ENCODE measurements around the gene CBX3.
"Not testable (repeated sequence)": the region's sequence is repeated elsewhere in the genome, so short reads cannot be mapped to it uniquely, and the experiment has no call there.

Gene CBX3

DNA sequence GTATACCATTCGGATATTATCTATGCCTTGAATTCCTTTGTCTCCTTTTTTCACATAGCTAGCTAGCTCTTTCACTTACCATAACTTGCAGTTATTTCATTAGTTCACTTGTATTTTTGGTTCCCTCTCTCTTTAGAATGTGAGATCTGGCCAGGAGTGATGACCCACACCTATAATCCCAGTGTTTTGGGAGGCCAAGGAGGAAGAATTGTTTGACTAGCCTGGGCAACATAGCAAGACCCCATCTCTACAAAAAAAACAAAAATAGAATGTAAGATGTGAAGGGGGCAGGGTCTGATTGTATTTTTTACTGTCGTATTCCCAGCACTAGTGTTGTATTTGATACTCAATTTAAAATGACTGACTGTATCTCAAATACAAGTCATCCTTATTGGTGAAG, 29.9 kb upstream of the CBX3 start:
- no peak for DNase-seq

GRCh38 chr7:26172048-26172447, 29.5 kb upstream of the CBX3 start:
- DNase-seq, result no peak

DNA sequence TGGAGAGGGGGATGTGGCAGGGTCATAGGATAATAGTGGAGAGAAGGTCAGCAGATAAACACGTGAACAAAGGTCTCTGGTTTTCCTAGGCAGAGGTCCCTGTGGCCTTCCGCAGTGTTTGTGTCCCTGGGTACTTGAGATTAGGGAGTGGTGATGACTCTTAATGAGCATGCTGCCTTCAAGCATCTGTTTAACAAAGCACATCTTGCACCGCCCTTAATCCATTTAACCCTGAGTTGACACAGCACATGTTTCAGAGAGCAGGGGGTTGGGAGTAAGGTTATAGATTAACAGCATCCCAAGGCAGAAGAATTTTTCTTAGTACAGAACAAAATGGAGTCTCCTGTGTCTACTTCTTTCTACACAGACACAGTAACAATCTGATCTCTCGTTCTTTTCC, 25.6 kb upstream of the CBX3 start:
- DNase-seq, result not testable (repeated sequence)

- not testable (repeated sequence) for DNase-seq
These were observed 24.8 kb upstream of the CBX3 start for GRCh38 chr7:26176696-26177095.

- not testable (repeated sequence) for DNase-seq
These were observed 24.3 kb upstream of the CBX3 start for GRCh38 chr7:26177269-26177668.

- DNase-seq, result no peak
These were observed 23.1 kb upstream of the CBX3 start for GRCh38 chr7:26178272-26178960.

GRCh38 chr7:26179422-26179821, 22.1 kb upstream of the CBX3 start:
- DNase-seq, result no peak

- no peak for DNase-seq
These were observed 21.6 kb upstream of the CBX3 start for GRCh38 chr7:26179826-26180497.

GRCh38 chr7:26180792-26181198, 20.8 kb upstream of the CBX3 start:
- no peak for DNase-seq

- DNase-seq, result no peak
These were observed 19.9 kb upstream of the CBX3 start for GRCh38 chr7:26181474-26182227.

- no peak for DNase-seq
These were observed 19.3 kb upstream of the CBX3 start for GRCh38 chr7:26182283-26182682.

DNA sequence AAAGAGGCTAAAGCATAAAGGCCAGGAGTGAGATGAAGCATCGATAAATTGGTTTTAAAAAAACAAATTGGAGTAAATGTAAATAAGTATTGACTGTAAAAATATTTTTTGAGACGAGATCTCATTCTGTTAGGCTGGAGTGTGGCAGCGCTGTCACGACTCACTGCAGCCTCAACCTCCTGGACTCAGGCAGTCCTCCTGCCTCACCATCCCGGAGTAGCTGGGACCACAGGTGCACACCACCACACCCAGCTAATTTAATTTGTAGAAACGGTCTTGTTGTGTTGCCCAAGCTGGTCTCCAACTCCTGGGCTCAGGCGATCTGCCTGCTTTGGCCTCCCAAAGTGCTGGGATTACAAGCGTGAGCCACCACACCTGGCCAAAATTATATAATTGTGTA, 18.8 kb upstream of the CBX3 start:
- no peak for DNase-seq

GRCh38 chr7:26183545-26184280, 17.8 kb upstream of the CBX3 start:
- DNase-seq, result no peak

DNA sequence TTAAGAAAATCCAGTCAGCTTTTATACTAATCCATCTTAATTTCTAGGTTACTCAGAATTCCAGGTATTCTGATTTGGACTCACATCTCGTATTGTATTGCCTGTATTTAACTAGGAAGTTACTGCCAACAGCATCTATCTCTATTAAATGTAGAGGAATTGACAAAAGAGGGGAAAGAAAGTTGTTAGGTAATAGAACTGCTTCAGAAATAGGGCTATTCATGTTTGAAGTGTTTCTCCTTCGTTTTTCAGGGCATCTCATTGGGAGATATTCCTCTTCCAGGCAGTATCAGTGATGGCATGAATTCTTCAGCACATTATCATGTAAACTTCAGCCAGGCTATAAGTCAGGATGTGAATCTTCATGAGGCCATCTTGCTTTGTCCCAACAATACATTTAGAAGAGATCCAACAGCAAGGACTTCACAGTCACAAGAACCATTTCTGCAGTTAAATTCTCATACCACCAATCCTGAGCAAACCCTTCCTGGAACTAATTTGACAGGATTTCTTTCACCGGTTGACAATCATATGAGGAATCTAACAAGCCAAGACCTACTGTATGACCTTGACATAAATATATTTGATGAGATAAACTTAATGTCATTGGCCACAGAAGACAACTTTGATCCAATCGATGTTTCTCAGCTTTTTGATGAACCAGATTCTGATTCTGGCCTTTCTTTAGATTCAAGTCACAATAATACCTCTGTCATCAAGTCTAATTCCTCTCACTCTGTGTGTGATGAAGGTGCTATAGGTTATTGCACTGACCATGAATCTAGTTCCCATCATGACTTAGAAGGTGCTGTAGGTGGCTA, 17.1 kb upstream of the CBX3 start:
- DNase-seq, result not testable (repeated sequence)

DNA sequence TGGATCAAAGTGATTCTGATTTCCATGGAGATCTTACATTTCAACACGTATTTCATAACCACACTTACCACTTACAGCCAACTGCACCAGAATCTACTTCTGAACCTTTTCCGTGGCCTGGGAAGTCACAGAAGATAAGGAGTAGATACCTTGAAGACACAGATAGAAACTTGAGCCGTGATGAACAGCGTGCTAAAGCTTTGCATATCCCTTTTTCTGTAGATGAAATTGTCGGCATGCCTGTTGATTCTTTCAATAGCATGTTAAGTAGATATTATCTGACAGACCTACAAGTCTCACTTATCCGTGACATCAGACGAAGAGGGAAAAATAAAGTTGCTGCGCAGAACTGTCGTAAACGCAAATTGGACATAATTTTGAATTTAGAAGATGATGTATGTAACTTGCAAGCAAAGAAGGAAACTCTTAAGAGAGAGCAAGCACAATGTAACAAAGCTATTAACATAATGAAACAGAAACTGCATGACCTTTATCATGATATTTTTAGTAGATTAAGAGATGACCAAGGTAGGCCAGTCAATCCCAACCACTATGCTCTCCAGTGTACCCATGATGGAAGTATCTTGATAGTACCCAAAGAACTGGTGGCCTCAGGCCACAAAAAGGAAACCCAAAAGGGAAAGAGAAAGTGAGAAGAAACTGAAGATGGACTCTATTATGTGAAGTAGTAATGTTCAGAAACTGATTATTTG, 16.3 kb upstream of the CBX3 start:
- no peak for DNase-seq

- no peak for DNase-seq
These were observed 15.7 kb upstream of the CBX3 start for GRCh38 chr7:26185844-26186180.

- no peak for DNase-seq
These were observed 14.9 kb upstream of the CBX3 start for GRCh38 chr7:26186364-26187311.

GRCh38 chr7:26187380-26188205, 14.0 kb upstream of the CBX3 start:
- no peak for DNase-seq

- DNase-seq, result no peak
These were observed 13.2 kb upstream of the CBX3 start for GRCh38 chr7:26188206-26188956.
